Measurements from ENCODE around the gene BCL7A.
"Not testable (repeated sequence)": the region's sequence is repeated elsewhere in the genome, so short reads cannot be mapped to it uniquely, and the experiment has no call there.

BCL7A gene

DNA sequence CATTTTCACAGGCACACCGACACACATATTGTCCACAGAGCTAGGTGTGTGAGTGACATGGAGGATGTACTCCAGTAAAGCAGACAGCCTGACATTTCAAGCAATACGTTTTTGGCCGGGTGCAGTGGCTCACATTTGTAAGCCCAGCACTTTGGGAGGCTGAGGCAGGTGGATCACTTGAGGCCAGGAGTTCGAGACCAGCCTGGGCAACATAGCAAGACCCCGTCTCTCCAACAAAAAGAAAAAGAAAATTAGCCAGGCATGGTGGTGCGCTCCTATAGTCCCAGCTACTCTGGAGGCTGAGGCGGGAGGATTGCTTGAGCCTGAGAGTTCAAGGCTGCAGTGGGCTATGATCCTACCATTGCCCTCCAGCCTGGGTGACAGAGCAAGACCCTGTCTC, 34.7 kb downstream of the BCL7A start:
- DNase-seq, result not testable (repeated sequence)

- DNase-seq, result no peak
These were observed 35.5 kb downstream of the BCL7A start for GRCh38 chr12:122057007-122057735.

GRCh38 chr12:122057769-122058168, 36.1 kb downstream of the BCL7A start:
- DNase-seq, result no peak

- no peak for DNase-seq
These were observed 37.0 kb downstream of the BCL7A start for GRCh38 chr12:122058549-122059149.

DNA sequence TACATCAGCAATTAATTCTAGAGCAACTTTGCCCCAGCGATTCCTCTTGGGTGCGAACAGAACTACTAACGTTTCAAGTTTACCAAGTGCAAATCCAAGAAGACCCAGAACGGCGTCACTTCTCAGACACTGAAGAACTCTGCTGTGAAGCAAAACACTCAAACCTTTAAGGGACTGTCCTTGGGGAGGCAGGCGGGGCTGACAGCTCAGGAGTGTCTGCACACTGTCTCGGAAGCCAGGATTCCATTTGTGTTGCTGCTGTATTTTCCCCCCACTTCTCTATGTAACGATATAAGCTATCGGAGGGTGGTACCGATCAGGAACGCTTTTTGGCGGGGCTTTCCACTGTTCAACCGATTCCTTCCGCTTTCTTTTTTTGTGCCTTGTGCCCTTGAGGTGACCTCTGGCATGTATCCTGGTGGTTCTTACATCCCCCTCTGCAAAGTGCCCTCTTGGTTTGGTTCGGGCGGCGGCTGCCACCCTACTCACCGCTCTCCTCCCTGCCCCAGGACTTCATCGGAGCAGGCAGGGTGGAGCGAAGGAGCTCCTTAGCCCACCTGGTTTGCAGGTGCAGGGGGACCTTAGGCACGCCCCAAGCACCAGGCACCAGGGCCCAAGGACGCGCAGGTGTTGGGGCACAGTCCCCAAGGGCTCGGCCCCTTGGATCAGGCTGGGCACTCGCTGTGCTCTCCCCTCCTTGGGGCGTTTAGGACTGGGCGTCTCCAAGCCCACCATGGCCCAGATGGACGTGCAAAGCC, 37.7 kb downstream of the BCL7A start:
- DNase-seq, result no peak

- no peak for DNase-seq
These were observed 38.4 kb downstream of the BCL7A start for GRCh38 chr12:122060081-122060501.

- DNase-seq, result no peak
These were observed 39.6 kb downstream of the BCL7A start for GRCh38 chr12:122061253-122061652.

DNA sequence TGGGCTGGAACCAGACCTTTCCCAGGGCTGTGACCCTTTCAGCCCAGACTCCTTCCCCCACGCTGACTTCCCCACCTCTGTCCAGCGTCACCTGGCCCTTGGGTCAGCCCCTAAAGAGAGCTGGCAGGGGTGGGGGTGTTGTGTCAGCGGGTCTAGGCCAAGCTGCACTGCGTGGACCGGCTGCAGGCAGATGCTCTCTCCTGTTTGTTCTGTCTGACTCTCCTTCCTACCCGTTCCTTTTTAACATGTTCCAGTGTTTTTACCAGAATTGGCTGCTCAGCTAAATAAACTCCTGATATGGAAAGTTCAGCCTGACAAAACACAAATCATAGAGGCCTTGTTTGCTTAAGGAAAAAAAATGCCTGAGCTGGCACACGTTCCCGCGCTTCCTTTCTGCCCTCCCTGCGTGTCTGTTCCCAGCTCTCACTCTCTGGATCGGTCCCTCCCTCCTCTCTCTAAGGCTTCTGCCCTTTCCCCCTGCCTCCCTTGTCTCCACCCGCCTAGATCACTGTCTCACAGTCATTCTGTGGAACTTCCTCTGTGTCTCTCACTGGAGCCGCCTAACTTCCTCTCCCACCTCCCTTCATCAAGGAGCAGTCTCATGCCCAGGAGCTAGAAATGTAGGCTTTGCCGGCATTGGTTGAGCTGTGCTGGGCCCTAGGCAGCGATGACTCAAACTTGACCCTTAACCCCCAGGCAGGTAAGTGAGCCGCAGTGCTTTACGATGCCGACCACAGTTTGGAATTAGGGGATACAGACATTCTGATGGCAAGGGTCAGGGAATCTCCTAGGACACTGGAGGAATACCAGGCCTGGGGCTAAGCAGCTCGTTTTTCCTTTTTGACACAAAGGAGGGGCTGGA, 41.4 kb downstream of the BCL7A start:
- DNase-seq, result no peak

DNA sequence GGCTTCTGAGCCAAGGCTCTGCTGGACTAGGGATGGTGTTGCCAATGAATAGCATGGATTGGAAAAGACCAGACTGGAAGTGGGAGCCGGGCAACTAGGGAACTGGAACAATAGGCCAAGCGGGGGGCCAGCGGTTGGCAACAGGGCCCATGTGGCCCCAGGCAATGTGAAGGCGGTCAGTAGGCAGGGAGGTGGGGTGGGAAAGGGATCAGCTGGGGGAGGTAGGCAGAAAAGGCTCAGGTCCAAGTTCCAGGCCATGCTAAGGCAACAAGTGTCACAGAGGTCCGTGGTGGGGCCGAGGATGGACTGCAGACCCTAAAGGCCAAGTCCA, 42.0 kb downstream of the BCL7A start:
- no peak for DNase-seq

- peak; percentile 95 to 97 for DNase-seq
These were observed 42.5 kb downstream of the BCL7A start for GRCh38 chr12:122064025-122064777.

GRCh38 chr12:122064780-122065588, 43.3 kb downstream of the BCL7A start:
- DNase-seq, result no peak

GRCh38 chr12:122067548-122067947, 45.9 kb downstream of the BCL7A start:
- DNase-seq, result no peak

DNA sequence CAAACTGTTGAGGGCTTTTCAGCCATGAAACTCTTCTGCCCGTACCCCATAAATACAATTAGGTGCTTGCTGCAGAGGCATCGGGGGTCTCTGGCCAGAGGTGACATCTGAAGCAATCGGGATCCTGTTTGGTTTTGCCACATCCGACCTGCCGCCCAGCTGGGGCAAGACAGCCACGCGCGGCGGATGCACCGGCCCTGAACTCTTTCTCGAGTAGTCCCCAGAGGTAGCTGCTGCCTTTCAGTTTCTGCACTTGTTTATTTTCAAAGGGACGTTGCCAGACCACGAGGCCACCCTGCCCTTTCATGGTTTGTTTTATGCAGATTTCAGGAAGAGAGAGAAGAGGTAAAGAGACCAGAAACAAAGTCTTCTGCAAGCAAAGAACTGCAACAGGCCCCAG, 46.3 kb downstream of the BCL7A start:
- no peak for DNase-seq

GRCh38 chr12:122072031-122072970, 50.6 kb downstream of the BCL7A start:
- no peak for DNase-seq

DNA sequence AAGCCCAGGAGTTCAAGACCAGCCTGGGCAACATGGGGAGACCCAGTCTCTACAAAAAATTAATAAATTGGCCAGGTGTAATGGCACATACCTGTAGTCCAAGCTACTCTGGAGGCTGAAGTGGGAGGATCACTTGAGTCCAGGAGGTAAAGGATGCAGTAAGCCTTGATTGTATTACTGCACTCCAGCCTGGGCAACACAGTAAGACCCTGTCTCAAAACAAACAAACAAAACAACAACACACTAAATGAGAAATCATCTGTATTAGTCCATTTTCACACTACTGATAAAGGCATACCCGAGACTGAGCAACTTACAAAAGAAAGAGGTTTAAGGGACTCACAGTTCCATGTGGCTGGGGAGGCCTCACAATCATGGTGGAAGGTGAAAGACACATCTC, 52.1 kb downstream of the BCL7A start:
- no peak for DNase-seq

DNA sequence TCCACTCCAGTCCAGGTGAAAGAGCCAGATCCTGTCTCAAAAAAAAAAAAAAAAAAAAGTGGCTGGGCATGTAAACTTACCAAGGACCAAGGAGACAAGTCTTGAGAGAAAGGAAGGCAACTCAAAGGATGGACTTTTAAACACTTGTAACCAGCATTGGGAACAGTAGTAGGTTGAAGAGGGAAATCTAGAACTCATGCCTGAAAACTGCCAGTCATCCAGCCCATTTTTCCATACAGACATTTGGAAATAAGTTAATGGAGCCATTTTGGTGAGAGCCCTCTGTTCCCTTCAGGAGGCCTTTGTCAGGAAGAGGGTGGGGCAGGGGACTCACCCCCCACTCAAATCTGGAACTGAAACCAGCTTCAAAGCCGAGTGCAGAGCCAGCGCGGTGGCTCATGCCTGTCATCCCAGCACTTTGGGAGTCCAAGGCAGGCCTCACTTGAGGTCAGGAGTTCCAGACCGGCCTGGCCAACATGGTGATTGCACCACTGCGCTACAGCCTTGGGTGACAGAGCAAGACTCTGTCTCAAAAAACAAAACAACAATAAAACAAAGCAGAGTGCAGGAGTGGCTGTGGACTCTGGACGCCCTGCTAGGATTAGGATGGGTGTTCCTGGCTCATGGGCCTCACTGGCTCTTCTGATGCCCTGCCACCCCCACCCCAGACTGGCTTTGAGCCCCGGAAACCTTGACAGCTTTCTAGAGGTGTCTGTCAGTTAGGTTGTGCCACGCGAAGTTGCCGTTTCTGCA, 55.2 kb downstream of the BCL7A start:
- DNase-seq, result no peak

GRCh38 chr12:122078141-122079032, 56.7 kb downstream of the BCL7A start, which contains the start of gene MLXIP:
MLXIP (plus strand) TSS chr12:122078756; CDS start chr12:122078854, 98 bp downstream.
- DNase-seq, result peak; percentile 91 to 93

- no peak for DNase-seq
These were observed 57.4 kb downstream of the BCL7A start for GRCh38 chr12:122079033-122079531.

Measured in NCI-H1930 (cell line).